NCI-H1092 (cell line): ENCODE results near the gene DHRS9.

ENCODE experiments used
- DNase-seq: peaks from one replicate; lab custom pipeline; 2025; lab: John Stamatoyannopoulos, UW

The DHRS9 gene

GRCh38 chr2:169065864-169066517, 3.4 kb upstream of the DHRS9 start:
- DNase-seq = no peak

- DNase-seq = no peak
Observed at GRCh38 chr2:169066897-169067296, 2.5 kb upstream of the DHRS9 start.

GRCh38 chr2:169069833-169070232, 470 bp downstream of the DHRS9 start:
- DNase-seq = no peak

GRCh38 chr2:169071455-169071854, 2.1 kb downstream of the DHRS9 start:
- no peak for DNase-seq

GRCh38 chr2:169072163-169072925, 3.0 kb downstream of the DHRS9 start:
- DNase-seq = no peak

- DNase-seq = no peak
Observed at GRCh38 chr2:169073211-169073962, 4.0 kb downstream of the DHRS9 start.

- DNase-seq = no peak
Observed at GRCh38 chr2:169073963-169074751, 4.8 kb downstream of the DHRS9 start.

GRCh38 chr2:169077674-169078240, 8.4 kb downstream of the DHRS9 start:
- no peak for DNase-seq

- DNase-seq = no peak
Observed at GRCh38 chr2:169080250-169081069, 11.1 kb downstream of the DHRS9 start.

GRCh38 chr2:169081551-169081950, 12.2 kb downstream of the DHRS9 start:
- no peak for DNase-seq

- DNase-seq = no peak
Observed at GRCh38 chr2:169082995-169083394, 13.6 kb downstream of the DHRS9 start.

- DNase-seq = no peak
Observed at GRCh38 chr2:169086893-169087467, 17.6 kb downstream of the DHRS9 start.

- no peak for DNase-seq
Observed at GRCh38 chr2:169087757-169088379, 18.5 kb downstream of the DHRS9 start.

GRCh38 chr2:169089182-169089581, 19.8 kb downstream of the DHRS9 start:
- DNase-seq = no peak

- DNase-seq = no peak
Observed at GRCh38 chr2:169090133-169090820, 20.9 kb downstream of the DHRS9 start.

- no peak for DNase-seq
Observed at GRCh38 chr2:169091256-169091655, 21.9 kb downstream of the DHRS9 start.

GRCh38 chr2:169091761-169092519, 22.6 kb downstream of the DHRS9 start:
- no peak for DNase-seq

- no peak for DNase-seq
Observed at GRCh38 chr2:169093535-169093934, 24.2 kb downstream of the DHRS9 start.

GRCh38 chr2:169094676-169095075, 25.3 kb downstream of the DHRS9 start:
- DNase-seq = no peak
